ENCODE measurements around the gene ACP1.

DNA sequence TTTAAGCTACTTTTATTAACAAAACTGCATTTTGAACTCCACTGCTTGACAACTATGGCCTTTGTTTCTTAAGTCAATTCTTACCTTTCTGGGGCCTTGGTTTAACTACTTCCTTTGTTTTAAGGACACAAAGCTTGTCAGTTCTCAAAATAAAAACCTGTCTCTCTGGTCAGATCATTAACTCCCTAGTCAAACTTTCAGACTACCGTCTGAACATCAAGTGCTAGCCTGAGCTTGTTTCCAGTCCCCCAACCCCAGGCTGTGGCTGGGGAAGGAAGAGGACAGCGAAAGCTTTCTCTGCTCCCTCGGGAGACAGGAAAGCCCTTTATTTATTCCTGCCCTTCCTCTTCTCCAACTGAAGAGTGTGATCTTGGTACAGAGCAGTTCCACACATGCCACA lies 2.6 kb upstream of the ACP1 start:
- no peak for TF ChIP-seq EP300 (IDR thresholded peaks at IDR 0.05)
- TF ChIP-seq POLR2AphosphoS5 (IDR thresholded peaks at IDR 0.05): no peak
- TF ChIP-seq POLR2A (IDR thresholded peaks at IDR 0.05): no peak
- TF ChIP-seq, protein P1, sequence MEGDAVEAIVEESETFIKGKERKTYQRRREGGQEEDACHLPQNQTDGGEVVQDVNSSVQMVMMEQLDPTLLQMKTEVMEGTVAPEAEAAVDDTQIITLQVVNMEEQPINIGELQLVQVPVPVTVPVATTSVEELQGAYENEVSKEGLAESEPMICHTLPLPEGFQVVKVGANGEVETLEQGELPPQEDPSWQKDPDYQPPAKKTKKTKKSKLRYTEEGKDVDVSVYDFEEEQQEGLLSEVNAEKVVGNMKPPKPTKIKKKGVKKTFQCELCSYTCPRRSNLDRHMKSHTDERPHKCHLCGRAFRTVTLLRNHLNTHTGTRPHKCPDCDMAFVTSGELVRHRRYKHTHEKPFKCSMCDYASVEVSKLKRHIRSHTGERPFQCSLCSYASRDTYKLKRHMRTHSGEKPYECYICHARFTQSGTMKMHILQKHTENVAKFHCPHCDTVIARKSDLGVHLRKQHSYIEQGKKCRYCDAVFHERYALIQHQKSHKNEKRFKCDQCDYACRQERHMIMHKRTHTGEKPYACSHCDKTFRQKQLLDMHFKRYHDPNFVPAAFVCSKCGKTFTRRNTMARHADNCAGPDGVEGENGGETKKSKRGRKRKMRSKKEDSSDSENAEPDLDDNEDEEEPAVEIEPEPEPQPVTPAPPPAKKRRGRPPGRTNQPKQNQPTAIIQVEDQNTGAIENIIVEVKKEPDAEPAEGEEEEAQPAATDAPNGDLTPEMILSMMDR (IDR thresholded peaks at IDR 0.05): no peak
